Sigmoid colon (tissue), 4 donors: ENCODE data around the gene FABP3.

ENCODE experiments used
- POLR2AphosphoS5 ChIP-seq, 4 donors: sonication (generic); formaldehyde crosslinking; IDR thresholded peaks; one replicate each; pipeline ENCODE4 v1.6.1; 2017; ENCODE audit warnings: antibody characterized with exemption in 4 of 4
- TF ChIP-seq, protein P1 (sequence below), 4 experiments: fragments of 450-650 bp in 3 of 4; fragments of 200-600 bp in 1 of 4; IDR thresholded peaks; one replicate each; pipeline ENCODE4 v1.5.1; 2016 to 2019; ENCODE audit warnings: antibody characterized with exemption in 4 of 4, mild to moderate bottlenecking in 3 of 4, moderate library complexity in 2 of 4

- TF ChIP-seq, protein P1, sequence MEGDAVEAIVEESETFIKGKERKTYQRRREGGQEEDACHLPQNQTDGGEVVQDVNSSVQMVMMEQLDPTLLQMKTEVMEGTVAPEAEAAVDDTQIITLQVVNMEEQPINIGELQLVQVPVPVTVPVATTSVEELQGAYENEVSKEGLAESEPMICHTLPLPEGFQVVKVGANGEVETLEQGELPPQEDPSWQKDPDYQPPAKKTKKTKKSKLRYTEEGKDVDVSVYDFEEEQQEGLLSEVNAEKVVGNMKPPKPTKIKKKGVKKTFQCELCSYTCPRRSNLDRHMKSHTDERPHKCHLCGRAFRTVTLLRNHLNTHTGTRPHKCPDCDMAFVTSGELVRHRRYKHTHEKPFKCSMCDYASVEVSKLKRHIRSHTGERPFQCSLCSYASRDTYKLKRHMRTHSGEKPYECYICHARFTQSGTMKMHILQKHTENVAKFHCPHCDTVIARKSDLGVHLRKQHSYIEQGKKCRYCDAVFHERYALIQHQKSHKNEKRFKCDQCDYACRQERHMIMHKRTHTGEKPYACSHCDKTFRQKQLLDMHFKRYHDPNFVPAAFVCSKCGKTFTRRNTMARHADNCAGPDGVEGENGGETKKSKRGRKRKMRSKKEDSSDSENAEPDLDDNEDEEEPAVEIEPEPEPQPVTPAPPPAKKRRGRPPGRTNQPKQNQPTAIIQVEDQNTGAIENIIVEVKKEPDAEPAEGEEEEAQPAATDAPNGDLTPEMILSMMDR (IDR thresholded peaks at IDR 0.05) = no peak
- TF ChIP-seq POLR2AphosphoS5 (IDR thresholded peaks at IDR 0.05) = no peak
Observed at GRCh38 chr1:31364561-31365250, 8.2 kb downstream of the FABP3 start.
